HEK293 (cell line): ENCODE results near the gene CYP27C1.

Experiments used
- CTCF ChIP-seq: fragments of 450-650 bp; formaldehyde crosslinking; IDR thresholded peaks from 2 replicates; pipeline ENCODE4 v1.5.1; 2016; ENCODE audit warnings: missing biosample characterization, missing genetic modification characterization
- ZNF223 ChIP-seq: fragments of 450-650 bp; formaldehyde crosslinking; IDR thresholded peaks from 2 replicates; pipeline ENCODE4 v1.5.1; 2016; ENCODE audit warnings: missing biosample characterization, missing genetic modification characterization

- TF ChIP-seq CTCF (tag by site-specific recombination) (no peak), ZNF223 (tag by site-specific recombination) (no peak)
These were observed 63.0 kb downstream of the CYP27C1 start for GRCh38 chr2:127157114-127157513.
